GM18909 (cell line): ENCODE measurements around the gene DARS1.
"Not testable (repeated sequence)": the region's sequence is repeated elsewhere in the genome, so short reads cannot be mapped to it uniquely, and the experiment has no call there.

ENCODE experiments used
- ATAC-seq: cut with Tn5 transposase; IDR thresholded peaks from one replicate; pipeline ENCODE4 v1.9.1; 2021; ENCODE audit warnings: mild to moderate bottlenecking; ENCODE audit not compliant: unreplicated experiment, poor library complexity

DARS1 gene

GRCh38 chr2:135986507-135986906, 1.1 kb upstream of the DARS1 start:
- no peak for ATAC-seq

- ATAC-seq, result peak; percentile 48
These were observed 484 bp upstream of the DARS1 start for GRCh38 chr2:135985826-135986393.

GRCh38 chr2:135984199-135985017, 1.0 kb downstream of the DARS1 start:
- ATAC-seq, result peak; percentile 40

GRCh38 chr2:135980434-135981079, 4.9 kb downstream of the DARS1 start:
- ATAC-seq, result no peak

GRCh38 chr2:135975702-135976101, 9.7 kb downstream of the DARS1 start:
- ATAC-seq, result no peak

GRCh38 chr2:135974036-135974435, 11.4 kb downstream of the DARS1 start:
- ATAC-seq, result no peak

GRCh38 chr2:135969655-135970387, 15.6 kb downstream of the DARS1 start:
- no peak for ATAC-seq

- no peak for ATAC-seq
These were observed 19.7 kb downstream of the DARS1 start for GRCh38 chr2:135965756-135966155.

- ATAC-seq, result not testable (repeated sequence)
These were observed 21.0 kb downstream of the DARS1 start for GRCh38 chr2:135964404-135964803.

- ATAC-seq, result no peak
These were observed 21.6 kb downstream of the DARS1 start for GRCh38 chr2:135963841-135964240.

- ATAC-seq, result no peak
These were observed 22.9 kb downstream of the DARS1 start for GRCh38 chr2:135962366-135963123.

- ATAC-seq, result no peak
These were observed 24.5 kb downstream of the DARS1 start for GRCh38 chr2:135960656-135961551.

GRCh38 chr2:135960150-135960549, 25.3 kb downstream of the DARS1 start:
- no peak for ATAC-seq

GRCh38 chr2:135958927-135959326, 26.5 kb downstream of the DARS1 start:
- not testable (repeated sequence) for ATAC-seq

GRCh38 chr2:135954020-135954601, 31.3 kb downstream of the DARS1 start:
- ATAC-seq, result no peak

GRCh38 chr2:135952891-135953290, 32.5 kb downstream of the DARS1 start:
- no peak for ATAC-seq

- no peak for ATAC-seq
These were observed 34.3 kb downstream of the DARS1 start for GRCh38 chr2:135951041-135951583.

- no peak for ATAC-seq
These were observed 35.8 kb downstream of the DARS1 start for GRCh38 chr2:135949451-135950234.
